Uterus (tissue), 4 donors: ENCODE measurements around the gene IRF6. TPM values are rescaled to one million over a fixed set of nuclear protein-coding genes. Genes with fewer than 3 reads are reported as not detected.

Experiments
- DNase-seq, 2 donors: peaks; one replicate each; pipeline ENCODE4 v3.0.0-alpha.2; 2019 to 2020
- H3K27ac ChIP-seq, 2 donors: fragments of 200-600 bp; sonication (generic); 1 replicate in 1 of 2; 2 replicates in 1 of 2; pipeline ENCODE4 v1.5.1; 2016 to 2018
- H3K27me3 ChIP-seq, 2 donors: fragments of 200-600 bp; sonication (generic); one replicate each; pipeline ENCODE4 v1.5.1; 2018 to 2019; ENCODE audit warnings: control low read depth in 1 of 2
- H3K36me3 ChIP-seq, 2 donors: fragments of 200-600 bp; sonication (generic); one replicate each; pipeline ENCODE4 v1.5.1; 2019; ENCODE audit warnings: control low read depth in 1 of 2
- H3K4me1 ChIP-seq, 2 donors: fragments of 200-600 bp; sonication (generic); one replicate each; pipeline ENCODE4 v1.5.1; 2018 to 2019; ENCODE audit warnings: control low read depth in 1 of 2
- H3K4me3 ChIP-seq, 2 donors: fragments of 200-600 bp; sonication (generic); 1 replicate in 1 of 2; 2 replicates in 1 of 2; pipeline ENCODE4 v1.5.1; 2018 to 2019; ENCODE audit warnings: mild to moderate bottlenecking in 1 of 2
- H3K9me3 ChIP-seq, 2 donors: fragments of 200-600 bp; sonication (generic); one replicate each; pipeline ENCODE4 v1.5.1; 2019; ENCODE audit warnings: control low read depth in 1 of 2
- POLR2A ChIP-seq, 2 donors: fragments of 450-650 bp; IDR thresholded peaks; one replicate each; pipeline ENCODE4 v1.6.1; 2016; ENCODE audit warnings: antibody characterized with exemption in 2 of 2, mild to moderate bottlenecking in 1 of 2, moderate library complexity in 1 of 2
- intact Hi-C: fragments of 100-400 bp; cut with DNase I; formaldehyde crosslinking; loops from one replicate; pipeline ENCODE4 v1.15.1; 2023; ENCODE audit warnings: low total_unique reads
- total RNA-seq, 4 donors: library from RNA; depleted of rRNA in 3 of 4; stranded (reverse); fragments of >200 nt in 3 of 4; gene quantifications; one replicate each; pipeline versions ENCODE4 v1.1.0 to v1.2.4, GENCODE V29; 2014 to 2023
- TF ChIP-seq, protein P1 (sequence below), 4 experiments: fragments of 200-600 bp in 2 of 4; fragments of 450-650 bp in 2 of 4; sonication (generic) in 2 of 4; IDR thresholded peaks; one replicate each; pipeline ENCODE4 v1.5.1; 2016 to 2019; ENCODE audit warnings: antibody characterized with exemption in 4 of 4, mild to moderate bottlenecking in 2 of 4, moderate library complexity in 1 of 4
- donor health status: DM: yes; HTN: yes; CAD: no.

IRF6 gene
- total RNA-seq, 4 donors from 2014 or later, result 0.88 to 28.3 (median 4.0) TPM

DNA sequence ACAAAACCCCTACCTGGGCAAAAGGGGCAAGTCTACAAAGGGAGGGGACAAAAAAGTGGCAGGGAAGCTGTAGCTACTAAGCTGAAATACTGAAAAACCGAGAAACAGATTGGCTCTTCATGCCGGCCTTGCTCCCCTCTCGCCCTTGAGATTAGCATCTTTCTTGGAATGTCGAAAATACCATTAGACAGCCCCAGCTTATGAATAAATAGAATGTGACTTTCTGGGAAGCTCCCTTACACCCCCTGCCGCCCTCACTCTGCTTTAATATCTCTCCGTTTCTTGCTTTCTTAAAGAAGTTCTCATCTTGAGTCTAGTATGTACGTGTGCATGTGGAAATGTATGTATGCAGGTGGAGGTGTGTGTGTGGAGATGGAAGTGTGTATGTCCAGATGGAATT is 36.0 kb downstream of the IRF6 start:
- no peaks in the 10 kb centered on the region for H3K9me3 ChIP-seq
- H3K4me1 ChIP-seq, result peaks cover 0 to 7% of the 10 kb centered on the region in 2 donors
- no peak overlapping the region for H3K4me3 ChIP-seq
- no peak for DNase-seq
- intact Hi-C loops, result no loop called here
- H3K36me3 ChIP-seq, result no peaks in the 10 kb centered on the region
- H3K27me3 ChIP-seq, result no peaks in the 10 kb centered on the region
- H3K27ac ChIP-seq, result peak overlapping the region; percentile 48 to 65
- TF ChIP-seq POLR2A (IDR thresholded peaks at IDR 0.05), result no peak
- TF ChIP-seq, protein P1, sequence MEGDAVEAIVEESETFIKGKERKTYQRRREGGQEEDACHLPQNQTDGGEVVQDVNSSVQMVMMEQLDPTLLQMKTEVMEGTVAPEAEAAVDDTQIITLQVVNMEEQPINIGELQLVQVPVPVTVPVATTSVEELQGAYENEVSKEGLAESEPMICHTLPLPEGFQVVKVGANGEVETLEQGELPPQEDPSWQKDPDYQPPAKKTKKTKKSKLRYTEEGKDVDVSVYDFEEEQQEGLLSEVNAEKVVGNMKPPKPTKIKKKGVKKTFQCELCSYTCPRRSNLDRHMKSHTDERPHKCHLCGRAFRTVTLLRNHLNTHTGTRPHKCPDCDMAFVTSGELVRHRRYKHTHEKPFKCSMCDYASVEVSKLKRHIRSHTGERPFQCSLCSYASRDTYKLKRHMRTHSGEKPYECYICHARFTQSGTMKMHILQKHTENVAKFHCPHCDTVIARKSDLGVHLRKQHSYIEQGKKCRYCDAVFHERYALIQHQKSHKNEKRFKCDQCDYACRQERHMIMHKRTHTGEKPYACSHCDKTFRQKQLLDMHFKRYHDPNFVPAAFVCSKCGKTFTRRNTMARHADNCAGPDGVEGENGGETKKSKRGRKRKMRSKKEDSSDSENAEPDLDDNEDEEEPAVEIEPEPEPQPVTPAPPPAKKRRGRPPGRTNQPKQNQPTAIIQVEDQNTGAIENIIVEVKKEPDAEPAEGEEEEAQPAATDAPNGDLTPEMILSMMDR (IDR thresholded peaks at IDR 0.05), result no peak

DNA sequence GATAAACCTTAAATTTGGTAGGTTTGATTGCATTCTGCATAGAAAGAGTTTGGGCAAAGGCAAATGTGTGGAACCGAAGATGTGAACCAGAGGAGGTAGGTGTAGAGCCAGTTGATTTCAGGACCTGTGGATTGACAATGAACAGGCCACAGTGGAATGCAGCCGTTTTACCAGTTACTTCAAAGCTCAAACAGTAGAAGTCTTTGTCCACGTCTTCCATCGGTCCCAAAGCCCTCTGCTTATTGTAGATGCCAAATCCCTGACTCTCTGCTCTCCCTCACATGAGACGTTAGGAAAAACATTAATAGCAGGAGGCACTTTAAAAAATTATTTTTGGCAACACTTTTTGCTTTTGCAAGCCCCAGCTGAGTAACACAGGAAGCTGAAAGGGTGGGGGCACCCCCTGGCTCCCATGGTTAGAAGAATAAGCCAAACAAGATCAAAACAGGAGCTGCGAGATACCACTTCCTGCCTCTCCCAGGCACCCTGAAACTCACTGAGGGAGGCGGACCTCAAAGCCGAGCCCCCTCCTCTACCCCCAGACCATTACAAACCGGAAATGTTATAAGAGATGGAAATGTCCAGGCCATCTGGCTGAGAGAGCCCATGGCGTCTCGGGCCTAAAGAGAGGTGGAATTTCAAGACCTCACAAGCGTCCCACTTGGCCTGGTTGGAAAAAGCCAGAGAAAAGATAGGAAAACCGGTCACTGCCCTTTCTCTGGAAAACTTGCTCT is 36.6 kb downstream of the IRF6 start:
- H3K27ac ChIP-seq, result peak overlapping the region; percentile 48 to 65
- H3K36me3 ChIP-seq, result no peaks in the 10 kb centered on the region
- peaks cover 0 to 7% of the 10 kb centered on the region in 2 donors for H3K4me1 ChIP-seq
- H3K9me3 ChIP-seq, result no peaks in the 10 kb centered on the region
- intact Hi-C loops, result no loop called here
- no peak for TF ChIP-seq POLR2A (IDR thresholded peaks at IDR 0.05)
- DNase-seq, result peak; percentile 32 to 56
- H3K4me3 ChIP-seq, result no peak overlapping the region
- no peaks in the 10 kb centered on the region for H3K27me3 ChIP-seq

DNA sequence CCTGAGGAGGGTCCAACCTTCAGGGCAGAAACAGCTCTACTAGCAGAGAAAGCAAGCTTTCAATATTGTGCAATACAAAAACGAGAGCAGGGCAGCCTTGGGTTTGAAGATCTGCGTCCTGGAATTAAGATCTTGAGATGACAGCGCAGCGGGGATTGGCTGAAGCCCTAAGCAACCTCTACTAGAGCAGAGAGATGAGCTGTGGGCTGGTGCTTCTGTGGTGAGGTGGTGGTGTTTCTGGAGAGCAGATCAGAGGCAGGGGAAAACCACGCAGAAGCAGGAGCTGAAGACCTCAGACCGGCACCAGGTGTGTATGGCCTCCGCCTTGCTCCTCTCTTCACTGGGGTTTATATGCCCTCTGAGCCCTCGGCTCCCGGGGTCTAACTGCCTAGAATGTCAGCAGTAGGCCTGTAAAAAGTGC is 37.6 kb downstream of the IRF6 start:
- Histone ChIP-seq H3K4me3 (no peak overlapping the region), H3K9me3 (no peaks in the 10 kb centered on the region), H3K27ac (peak overlapping the region in 1 of 2 donors; percentile 65), H3K36me3 (no peaks in the 10 kb centered on the region), H3K4me1 (peaks cover 0 to 7% of the 10 kb centered on the region in 2 donors), H3K27me3 (no peaks in the 10 kb centered on the region)
- no peak for DNase-seq
- intact Hi-C loops, result no loop called here
- no peak for TF ChIP-seq POLR2A (IDR thresholded peaks at IDR 0.05)
- TF ChIP-seq, protein P1 (IDR thresholded peaks at IDR 0.05), result no peak

DNA sequence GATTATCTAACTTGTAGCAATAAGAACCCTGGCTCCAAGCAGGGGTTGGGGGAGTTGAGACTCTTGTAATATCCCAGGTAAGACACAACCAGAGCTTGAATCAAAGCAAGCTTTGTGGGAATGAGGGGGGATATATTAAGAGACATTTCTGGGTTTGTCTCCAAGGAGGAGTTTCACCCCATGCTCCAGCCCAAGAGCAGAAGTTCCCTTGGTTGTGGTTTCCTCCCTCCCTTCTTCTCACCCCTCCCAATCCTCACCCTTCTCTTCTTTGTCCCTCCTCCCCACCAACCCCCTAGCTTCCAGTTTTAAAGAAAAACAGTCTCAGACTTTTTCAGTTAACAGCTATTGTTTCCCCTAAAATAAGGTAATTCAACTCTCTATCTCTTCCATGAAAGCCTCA is 38.2 kb downstream of the IRF6 start:
- no peak for DNase-seq
- no peak overlapping the region for H3K27ac ChIP-seq
- intact Hi-C loops, result no loop called here
- no peaks in the 10 kb centered on the region for H3K36me3 ChIP-seq
- TF ChIP-seq POLR2A (IDR thresholded peaks at IDR 0.05), result no peak
- TF ChIP-seq, protein P1 (IDR thresholded peaks at IDR 0.05), result no peak
- no peaks in the 10 kb centered on the region for H3K27me3 ChIP-seq
- H3K4me1 ChIP-seq, result peaks cover 0 to 7% of the 10 kb centered on the region in 2 donors
- no peak overlapping the region for H3K4me3 ChIP-seq
- H3K9me3 ChIP-seq, result no peaks in the 10 kb centered on the region

DNA sequence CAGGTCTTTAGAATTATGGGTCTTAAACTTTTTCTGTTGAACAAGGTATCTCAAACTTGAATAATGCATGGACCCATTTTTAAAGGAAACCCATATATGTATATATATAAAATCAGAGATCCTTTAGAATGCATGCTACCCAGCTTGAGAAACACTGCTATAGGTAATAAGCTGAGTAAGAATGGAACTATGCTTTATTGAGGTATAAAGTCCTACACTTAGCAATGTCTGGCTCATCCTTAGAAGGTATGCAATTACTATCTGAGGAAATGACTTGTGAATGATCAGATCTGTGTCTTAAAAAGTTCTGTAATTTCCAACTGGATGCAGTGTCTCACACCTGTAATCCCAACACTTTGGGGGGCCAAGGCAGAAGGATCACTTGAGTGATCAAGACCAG is 38.8 kb downstream of the IRF6 start:
- H3K9me3 ChIP-seq, result no peaks in the 10 kb centered on the region
- TF ChIP-seq, protein P1 (IDR thresholded peaks at IDR 0.05), result no peak
- TF ChIP-seq POLR2A (IDR thresholded peaks at IDR 0.05), result no peak
- no peak overlapping the region for H3K4me3 ChIP-seq
- intact Hi-C loops, result no loop called here
- H3K27ac ChIP-seq, result no peak overlapping the region
- no peak for DNase-seq
- no peaks in the 10 kb centered on the region for H3K36me3 ChIP-seq
- peaks cover 0 to 7% of the 10 kb centered on the region in 2 donors for H3K4me1 ChIP-seq
- no peaks in the 10 kb centered on the region for H3K27me3 ChIP-seq
